HG03159 (cell line): Measurements from ENCODE around the gene DCAF6.
"Not testable (repeated sequence)": the region's sequence is repeated elsewhere in the genome, so short reads cannot be mapped to it uniquely, and the experiment has no call there.

Experiments
- ATAC-seq: cut with Tn5 transposase; IDR thresholded peaks from one replicate; pipeline ENCODE4 v1.9.1; 2021; ENCODE audit warnings: mild to moderate bottlenecking, moderate library complexity; ENCODE audit not compliant: unreplicated experiment

The DCAF6 gene, protein sequence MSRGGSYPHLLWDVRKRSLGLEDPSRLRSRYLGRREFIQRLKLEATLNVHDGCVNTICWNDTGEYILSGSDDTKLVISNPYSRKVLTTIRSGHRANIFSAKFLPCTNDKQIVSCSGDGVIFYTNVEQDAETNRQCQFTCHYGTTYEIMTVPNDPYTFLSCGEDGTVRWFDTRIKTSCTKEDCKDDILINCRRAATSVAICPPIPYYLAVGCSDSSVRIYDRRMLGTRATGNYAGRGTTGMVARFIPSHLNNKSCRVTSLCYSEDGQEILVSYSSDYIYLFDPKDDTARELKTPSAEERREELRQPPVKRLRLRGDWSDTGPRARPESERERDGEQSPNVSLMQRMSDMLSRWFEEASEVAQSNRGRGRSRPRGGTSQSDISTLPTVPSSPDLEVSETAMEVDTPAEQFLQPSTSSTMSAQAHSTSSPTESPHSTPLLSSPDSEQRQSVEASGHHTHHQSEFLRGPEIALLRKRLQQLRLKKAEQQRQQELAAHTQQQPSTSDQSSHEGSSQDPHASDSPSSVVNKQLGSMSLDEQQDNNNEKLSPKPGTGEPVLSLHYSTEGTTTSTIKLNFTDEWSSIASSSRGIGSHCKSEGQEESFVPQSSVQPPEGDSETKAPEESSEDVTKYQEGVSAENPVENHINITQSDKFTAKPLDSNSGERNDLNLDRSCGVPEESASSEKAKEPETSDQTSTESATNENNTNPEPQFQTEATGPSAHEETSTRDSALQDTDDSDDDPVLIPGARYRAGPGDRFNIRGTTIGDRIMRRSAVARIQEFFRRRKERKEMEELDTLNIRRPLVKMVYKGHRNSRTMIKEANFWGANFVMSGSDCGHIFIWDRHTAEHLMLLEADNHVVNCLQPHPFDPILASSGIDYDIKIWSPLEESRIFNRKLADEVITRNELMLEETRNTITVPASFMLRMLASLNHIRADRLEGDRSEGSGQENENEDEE

DNA sequence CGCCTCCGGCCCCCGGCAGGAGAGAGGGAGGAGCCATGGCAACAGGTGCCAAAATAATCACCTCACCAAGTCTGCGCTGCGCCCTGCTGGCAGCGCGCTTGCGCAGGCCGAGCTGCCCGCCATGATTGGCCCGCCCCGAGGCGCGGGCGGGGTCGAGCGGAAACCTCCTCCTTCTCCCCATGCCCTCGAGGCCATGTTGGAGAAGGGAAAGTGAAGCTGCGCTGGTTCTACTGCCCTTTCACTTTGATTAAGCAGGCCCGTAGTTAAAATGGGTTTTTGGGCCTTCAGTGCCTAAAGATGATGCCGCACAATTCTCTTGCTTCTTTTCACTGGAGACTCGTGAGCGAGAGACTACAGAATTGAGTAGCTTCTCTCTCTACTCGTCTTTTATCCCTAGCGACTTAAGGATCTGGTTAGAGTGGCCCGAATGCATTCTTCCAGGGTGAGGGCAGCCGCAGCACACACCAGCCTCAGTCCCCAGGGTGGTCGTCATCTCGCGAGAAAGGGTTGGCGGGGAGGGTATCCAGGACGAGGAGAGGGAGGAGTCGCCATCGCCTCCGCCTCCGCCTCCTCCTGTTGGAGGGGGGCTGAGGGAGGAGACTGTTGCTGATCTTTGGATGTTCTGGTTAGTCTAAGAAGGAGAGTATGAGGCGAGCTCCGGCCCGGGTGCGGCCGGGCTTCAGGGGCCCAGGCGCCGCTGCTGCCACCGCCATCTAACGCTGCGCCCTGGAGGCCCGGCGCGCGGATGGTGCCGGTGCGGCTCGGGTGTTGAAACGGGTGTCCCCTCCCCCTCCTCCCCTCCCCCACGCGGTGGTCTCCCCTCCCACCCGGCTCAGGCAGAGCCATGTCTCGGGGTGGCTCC lies at the start of gene DCAF6:
TSS of gene DCAF6 (plus strand) at position 616 of the 862 bp plus-strand sequence. CDS start at position 845, 229 bp downstream.
- ATAC-seq = peak; percentile 79

DNA sequence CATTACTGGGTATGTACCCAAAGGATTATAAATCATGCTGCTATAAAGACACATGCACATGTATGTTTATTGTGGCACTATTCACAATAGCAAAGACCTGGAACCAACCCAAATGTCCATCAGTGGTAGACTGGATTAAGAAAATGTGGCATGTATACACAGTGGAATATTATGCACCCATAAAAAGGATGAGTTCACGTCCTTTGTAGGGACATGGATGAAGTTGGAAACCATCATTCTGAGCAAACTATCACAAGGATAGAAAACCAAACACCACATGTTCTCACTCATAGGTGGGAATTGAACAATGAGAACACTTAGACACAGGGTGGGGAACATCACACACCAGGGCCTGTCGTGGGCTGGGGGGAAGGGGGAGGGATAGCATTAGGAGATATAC lies 49.3 kb upstream of the DCAF6 start:
- not testable (repeated sequence) for ATAC-seq

DNA sequence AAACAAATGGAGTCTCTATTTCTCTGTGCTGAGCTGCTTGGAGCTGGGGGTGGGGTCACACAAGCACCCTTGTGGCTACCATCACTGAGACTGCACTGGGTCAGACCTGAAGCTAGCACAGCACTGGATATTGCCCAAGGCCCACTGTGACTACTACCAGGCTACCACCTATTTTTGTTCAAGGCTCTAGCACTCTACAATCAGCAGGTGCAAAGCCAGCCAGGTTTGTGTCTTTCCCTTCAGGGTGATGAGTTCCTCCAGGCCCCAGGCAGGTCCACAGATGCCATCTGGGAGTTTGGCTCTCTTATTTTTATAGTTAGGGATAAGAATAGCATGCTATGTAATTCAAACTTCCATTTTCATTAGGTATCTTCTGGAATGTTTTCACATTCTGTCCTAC lies 46.1 kb upstream of the DCAF6 start:
- ATAC-seq = no peak

DNA sequence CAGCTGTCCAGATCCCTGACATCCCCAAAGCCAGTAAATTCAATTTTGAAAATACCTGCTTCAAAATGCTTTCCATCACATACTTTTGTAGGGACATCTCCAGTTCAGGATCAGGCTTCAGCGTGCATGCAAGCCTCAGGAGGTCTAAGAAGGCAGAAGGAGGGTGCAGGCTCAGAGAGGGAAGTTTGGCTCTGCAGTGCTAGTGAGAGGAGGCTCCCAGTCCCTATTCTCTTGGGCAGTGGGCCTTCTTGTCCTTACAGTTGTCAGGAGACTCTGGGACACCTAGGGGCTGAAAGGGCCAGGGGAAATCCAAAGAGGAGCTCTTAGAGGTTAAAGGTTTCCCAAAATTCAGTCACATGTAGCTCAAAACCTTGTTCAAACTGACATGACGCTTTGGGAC lies 42.7 kb upstream of the DCAF6 start:
- ATAC-seq = no peak

DNA sequence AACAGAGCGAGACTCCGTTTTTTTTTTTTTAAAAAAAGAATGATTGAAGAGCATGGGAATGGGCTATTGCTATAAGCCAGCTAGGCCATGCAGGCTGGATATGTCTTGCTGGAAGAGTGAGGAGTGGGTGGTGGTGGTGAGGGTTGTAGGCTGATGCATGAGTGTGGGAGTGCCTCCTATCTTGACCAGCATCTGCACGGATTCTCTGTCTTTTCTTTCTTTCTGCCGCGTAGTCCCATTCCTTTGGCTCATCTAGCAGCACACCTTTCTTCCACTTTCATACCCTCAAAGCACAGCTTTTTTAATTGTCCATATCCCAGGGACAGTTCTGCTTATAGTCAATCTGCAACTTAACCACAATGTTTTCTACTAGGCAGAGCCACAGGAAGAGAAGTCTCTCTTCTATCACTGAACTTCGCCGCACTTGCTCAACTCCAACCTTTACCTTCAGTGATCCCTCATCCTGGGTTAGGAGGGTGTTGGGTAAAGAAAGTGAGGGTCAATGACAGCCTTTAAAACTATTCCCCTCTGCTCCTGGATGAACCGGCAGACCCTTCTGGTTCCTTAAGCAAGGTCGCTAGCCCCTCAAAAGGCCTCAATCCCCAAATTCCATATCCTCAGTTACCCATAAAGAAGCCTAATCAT lies 37.8 kb upstream of the DCAF6 start:
- no peak for ATAC-seq

DNA sequence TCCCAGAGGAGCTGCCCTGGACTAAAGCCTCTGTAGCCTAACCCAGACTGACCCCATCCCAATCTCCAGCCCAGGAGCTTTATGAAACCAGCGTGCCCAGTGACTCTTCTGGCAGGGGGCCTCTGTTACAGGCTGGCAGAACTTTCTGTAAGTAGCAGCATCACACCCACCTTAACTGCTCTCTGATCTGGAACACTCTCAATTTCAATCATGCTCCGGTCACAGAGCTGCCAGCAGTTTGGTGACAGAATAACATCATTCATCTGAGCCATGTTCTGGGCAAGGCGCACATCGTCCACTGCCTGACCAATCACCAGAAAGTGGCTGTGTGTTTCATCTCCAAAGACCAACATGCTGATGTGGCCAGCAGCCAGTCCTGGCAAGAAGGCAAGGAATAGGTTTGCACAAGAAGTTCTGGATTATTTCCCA lies 37.2 kb upstream of the DCAF6 start:
- peak; percentile 83 for ATAC-seq

DNA sequence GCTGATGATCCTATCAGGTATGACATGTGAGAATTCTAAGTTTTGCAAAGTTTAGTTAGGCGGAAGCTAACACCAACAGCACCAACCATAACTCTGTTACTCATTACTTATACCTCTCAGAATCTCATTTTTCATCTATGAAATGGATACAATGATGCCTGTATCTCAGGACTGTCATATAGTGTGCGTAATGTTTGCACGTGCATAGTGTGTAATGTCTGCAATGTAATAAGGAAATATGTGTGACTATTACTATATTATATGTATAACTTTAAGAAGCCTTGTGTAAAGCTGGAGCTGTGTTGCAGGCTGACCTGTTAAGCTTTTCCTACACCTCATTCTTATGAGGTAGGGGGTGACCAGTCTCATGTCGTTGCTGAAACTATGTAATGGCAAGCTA lies 35.6 kb upstream of the DCAF6 start:
- ATAC-seq = no peak

DNA sequence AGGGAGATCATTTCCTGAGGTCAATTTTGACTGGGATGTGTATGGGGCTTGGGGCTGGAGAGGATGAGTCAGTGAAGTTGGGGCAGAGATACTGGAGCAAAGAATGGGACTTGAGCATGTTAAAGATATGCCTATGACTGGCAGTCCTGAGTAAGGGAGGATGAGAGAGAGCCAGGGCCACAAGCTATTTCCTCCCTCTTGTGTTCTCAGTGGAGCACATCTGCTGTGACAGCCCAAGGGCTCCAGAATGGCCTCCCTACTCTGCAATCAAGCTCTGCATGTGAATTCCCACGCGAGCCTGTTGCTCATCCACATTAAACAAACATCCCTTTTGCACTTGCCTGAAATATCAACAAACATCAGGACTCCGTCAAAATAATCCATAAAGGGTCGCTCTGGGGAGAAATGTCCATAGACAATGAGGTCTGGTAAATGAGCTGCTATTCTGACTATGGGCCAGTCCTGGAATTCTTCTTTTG lies 31.8 kb upstream of the DCAF6 start:
- no peak for ATAC-seq

DNA sequence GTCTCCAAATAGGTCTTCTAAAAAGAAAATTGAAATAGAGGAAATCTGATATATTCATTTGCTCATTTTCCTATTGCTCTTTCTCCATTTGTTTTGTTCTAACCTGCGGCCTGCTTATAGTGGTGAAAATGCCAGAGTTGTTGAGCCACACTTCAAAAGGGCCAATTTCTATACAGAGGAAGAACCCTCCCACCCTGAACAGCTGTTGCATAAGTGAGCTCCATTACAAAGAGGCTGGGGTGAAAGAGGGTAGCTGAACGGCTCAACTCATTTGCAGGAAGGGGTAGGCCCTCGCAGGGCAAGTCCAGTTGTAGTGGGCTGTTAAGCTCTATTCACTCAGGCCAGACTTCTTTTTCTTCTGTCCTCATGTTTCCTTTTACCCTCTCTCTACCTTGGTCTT lies 31.3 kb upstream of the DCAF6 start:
- no peak for ATAC-seq

DNA sequence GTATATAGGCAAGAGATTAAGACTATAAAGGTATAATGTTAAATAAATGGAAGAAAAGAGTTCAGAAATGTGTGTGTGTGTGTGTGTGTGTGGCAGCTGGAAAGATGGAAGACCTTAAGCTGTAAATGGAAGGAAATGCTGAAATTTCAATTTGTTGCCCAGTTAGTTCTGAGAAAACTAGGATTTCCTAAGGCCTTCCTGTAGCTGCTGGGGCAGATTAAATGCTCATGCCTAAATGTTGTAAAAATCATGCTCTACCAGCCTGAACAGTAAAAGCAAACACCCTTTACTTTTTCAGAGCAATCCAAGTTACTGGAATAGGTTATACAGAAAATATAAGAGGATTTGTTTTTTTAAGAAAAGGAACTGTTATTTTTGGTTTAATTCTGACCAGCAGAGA lies 30.8 kb upstream of the DCAF6 start:
- no peak for ATAC-seq

DNA sequence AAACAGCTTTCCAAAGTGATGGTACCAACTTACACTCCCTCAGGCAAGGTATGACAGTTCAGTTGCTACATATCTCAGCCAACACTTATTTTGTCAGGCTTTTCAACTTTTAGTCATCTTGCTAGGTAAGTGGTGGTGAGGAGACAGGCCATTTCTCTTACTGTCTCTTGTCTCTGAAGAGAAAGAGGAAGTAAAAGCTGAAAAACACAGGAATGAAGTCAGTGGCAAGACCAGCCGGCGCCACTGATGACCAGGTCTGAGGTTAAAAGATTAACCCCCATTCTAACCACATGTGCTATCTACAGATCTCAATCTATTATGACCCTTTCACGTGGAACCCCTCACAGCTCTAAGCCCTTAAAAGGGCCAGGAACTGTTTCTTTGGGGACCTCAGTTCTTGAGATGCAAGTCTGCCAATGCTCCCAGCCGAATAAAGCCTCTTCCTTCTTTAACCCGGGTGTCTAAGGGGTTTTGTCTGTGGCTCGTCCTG lies 26.7 kb upstream of the DCAF6 start:
- peak; percentile 46 for ATAC-seq

DNA sequence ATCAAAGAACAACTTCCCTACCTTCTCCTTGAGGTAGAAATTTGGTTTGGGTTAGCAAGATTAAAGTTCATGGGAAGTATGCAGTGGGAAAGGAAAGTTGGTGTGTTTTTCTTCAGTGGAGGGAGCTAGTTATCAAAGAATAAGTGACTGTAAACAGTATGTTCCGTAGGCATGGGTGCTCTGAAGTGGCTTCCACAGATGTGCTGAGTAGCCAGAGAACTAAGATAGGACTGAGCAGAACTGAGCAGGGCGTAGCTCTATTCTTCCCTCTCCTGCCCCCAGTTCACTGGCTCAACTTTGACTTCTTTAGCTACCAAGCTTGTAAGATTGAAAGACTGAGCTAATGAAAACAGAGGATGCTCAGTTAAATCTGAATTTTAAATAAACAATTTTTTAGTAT lies 26.0 kb upstream of the DCAF6 start:
- ATAC-seq = no peak

DNA sequence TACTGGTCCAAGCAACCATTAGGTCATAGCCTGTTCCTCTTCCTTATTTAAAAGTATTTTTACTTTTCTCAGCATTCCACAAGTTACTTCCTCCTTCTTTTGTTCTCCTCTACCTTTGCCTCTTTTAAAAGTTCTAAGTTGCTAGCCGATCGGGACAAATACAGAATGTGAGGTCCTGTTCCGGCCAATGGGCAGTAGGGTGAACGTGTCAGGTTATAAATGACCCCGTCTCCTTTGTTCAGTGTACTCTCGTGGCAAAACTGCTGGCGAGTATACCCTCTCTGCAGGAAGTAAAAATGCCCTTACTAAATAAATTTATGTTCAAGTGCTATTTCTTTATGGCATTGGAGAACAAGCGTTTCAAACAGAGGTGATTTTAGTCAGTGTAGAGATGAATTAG lies 25.1 kb upstream of the DCAF6 start:
- no peak for ATAC-seq

DNA sequence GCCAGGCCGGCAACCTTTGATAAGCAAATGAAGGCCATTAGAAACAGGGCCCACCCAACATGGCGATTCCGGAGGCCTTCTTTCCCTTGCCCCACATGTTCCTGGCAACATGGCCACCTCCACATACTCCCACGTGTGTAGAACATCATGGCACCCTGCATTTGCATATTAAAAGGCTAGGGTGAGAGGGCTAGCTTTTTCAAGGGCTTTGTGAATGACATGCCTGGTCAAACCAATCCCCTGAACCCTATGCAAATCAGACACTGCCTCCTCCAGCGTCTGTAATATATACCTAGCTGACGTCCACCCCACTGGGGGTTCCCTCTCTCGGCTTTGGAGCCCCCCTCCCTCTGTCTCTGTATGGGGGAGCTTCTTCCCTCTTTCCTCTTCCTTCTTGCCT lies 24.2 kb upstream of the DCAF6 start:
- no peak for ATAC-seq

DNA sequence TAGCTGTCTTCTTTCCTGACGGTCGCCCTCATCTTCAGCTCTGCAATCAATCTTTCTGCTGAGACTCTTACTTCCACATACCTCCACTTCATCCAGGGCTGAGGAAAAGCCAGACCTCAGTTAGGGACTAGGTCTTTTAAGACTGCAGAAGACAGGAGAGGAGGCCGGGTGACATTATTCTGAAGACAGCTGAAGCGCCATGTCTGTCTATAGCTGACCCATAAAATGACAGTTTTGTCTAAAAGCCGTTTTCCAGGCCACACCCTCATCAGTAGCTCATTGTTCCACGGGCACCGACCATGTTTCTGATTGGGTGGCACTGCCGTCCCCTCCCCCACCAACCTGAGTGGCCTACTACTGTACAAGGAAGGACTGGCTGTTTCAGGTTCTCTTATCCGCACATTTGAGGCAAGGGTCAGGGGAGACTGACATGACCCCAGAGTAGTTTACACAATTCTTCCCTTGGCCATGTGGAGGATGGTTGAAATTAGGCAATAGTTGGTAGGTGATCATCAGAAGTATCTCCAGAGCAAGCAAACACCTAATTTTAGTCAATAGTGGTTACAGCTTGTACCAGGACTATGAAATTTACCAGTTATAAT lies 22.5 kb upstream of the DCAF6 start, which contains the start of gene ADCY10:
TSS of gene ADCY10 (minus strand) at position 240 of the 602 bp plus-strand sequence. CDS start 8,994 bp downstream, outside the sequence.
- ATAC-seq = no peak

DNA sequence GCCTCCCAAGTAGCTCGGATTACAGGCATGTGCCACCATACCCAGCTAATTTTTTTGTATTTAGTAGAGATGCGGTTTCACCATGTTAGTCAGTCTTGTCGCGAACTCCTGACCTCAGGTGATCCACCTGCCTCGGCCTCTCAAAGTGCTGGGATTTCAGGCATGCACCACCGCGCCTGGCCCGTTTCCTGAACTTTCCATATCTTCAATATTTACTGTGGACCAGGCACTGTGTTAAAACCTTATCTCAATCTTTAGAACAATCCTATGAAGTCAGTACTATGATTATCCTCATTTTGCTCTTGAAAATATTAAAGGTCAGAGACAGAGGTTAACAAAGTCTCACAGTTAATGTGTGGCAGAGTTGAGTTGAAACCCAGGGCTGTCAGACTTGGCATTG lies 20.9 kb upstream of the DCAF6 start:
- ATAC-seq = no peak

DNA sequence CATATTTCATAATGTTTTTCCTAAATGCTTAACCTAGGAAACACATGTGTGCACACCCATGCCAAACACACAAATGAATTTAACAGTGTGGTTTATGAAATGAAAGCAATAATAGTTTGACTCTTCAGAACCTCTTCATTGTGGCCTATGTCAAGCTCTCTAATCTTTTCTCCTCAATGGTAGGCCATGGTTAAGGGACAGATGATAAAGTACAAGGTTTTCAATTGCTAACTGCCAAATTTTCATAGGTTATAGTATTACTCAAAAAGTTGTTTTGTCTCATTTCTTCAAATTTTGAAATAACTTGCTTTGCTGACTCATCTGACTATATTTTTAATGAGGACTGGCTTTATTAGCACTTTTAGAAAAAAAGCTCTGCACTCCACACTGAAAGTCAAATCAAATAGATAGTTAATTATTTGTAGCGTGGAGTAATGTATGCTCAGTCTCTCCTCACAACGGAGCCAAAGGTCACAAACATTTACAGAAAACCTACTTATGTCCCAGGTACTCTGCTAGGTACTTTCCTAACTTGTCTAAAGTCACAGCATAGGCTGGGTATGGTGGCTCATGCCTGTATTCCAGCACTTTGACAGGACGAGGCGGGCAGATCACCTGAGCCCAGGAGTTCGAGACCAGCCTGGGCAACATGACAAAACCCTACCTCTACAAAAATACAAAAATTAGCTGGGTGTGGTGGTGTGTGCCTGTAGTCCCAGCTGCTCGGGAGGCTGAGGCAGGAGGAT lies 19.5 kb upstream of the DCAF6 start:
- ATAC-seq = no peak

DNA sequence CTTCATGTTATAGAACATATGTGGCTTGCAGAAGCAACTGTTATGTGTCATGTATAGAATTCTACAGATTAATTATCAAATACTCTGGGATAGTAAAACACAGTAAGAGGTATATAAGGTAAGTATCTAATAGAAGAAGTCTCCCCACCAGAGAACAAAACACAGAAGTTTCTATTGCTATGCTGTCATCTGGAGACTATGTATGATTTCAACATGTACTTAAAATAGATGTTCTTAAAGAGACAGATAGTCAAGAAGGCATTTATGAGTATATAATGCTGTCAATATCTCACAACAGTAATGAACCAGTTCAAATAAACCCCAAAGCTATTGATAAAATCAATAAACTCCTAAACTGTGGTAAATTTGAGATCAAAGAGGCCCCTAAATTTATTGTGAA lies 14.5 kb upstream of the DCAF6 start:
- no peak for ATAC-seq

DNA sequence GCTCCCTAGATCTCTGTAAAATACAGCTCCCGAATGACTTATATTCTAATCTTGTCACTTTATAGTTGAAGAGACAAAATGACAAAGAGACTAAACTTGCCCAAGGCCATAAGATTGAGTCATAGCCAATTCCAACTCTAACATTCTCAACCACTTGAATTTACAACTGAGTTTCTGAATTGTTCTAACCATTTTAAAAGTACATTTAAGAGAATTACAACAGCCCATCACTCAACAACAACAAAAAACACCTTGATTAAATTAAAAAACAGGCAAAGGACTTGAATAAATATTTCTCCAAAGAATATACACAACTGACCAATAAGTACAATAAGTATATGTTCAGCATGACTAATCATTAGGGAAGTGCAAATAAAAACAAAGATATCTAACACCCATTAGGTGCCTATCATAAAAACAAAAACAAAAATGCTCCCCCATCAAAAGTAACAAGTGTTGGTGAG lies 13.8 kb upstream of the DCAF6 start:
- no peak for ATAC-seq
